HG02759 (cell line): ENCODE data around the gene CCDC171.
"Not testable (repeated sequence)": the region's sequence is repeated elsewhere in the genome, so short reads cannot be mapped to it uniquely, and the experiment has no call there.

ENCODE experiments used
- ATAC-seq: cut with Tn5 transposase; IDR thresholded peaks from one replicate; pipeline ENCODE4 v1.9.1; 2021; ENCODE audit warnings: mild to moderate bottlenecking, moderate library complexity; ENCODE audit not compliant: unreplicated experiment

CCDC171 gene

GRCh38 chr9:15693701-15694100, 140.9 kb downstream of the CCDC171 start:
- ATAC-seq, result no peak

DNA sequence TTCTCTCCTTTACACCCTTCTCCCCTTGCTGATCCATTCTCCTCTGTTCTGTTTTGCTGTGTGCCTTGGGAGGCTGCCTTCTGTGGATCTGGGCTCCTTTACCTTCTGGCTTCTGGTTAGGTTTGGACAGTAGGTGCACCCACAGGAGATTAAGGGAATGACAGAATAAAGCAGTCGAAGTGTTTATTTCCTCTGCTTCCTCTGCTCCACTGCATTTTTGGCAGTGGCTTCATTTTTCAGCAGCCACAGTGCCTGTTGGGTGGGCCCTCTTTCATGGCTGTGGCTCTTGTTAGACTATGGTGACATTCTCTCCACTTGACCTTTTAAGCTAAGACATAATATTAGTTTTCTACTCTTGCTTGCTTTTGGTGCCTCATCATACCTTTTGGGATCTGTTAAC, 144.1 kb downstream of the CCDC171 start:
- no peak for ATAC-seq

DNA sequence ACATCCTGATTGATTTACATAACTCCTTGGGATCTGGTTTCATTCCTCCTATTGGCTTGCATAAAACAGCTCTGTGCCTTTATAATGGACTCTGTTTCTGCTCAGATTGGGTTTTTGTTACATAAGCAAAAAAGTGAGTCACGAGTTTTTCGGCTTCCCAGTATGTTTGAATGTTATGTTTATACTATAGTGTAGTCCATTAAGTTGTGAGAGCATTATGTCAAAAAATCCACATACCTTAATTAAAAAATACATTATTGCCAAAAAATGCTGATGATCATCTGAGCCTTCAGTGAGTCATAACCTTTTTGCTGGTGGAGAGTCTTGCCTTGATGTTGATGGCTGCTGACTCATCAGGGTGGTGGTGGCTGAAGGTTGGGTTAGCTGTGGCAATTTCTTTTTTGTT, 144.6 kb downstream of the CCDC171 start:
- no peak for ATAC-seq

DNA sequence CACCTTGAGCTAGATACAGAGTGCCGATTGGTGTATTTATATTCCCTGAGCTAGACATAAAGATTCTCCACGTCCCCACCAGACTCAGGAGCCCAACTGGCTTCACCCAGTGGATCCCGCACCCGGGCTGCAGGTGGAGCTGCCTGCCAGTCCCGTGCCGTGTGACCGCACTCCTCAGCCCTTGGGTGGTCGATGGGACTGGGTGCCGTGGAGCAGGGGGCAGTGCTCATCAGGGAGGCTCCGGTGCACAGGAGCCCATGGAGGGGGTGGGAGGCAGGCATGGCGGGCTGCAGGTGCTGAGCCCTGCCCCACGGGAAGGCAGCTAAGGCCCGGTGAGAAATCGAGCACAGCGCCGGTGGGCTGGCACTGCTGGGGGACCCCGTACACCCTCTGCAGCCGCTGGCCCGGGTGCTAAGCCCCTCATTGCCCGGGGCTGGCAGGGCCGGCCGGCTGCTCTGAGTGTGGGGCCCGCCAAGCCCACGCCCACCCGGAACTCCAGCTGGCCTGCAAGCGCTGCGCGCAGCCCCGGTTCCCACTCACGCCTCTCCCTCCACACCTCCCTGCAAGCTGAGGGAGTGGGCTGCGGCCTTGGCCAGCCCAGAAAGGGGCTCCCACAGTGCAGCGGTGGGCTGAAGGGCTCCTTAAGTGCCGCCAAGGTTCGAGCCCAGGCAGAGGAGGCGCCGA, 147.2 kb downstream of the CCDC171 start:
- ATAC-seq, result not testable (repeated sequence)

GRCh38 chr9:15707000-15707399, 154.2 kb downstream of the CCDC171 start:
- no peak for ATAC-seq

DNA sequence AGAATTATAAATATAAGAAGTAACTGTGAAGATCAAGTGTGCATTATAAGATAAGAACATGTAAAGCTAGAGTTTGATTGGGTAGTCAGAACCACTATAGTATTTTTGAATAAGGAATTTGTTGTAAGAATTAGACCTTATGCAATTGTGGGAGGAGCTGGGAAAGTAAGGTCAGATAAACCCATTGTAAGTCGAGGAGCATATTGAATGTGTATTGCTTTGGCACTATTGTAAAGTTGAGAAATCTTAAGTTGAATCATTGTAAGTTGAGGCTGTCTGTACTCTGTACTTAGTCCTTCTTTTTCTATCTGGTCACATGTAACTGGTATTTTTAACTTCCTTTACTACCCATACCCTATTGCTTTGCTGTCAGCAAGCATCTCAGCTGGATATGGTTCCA, 158.7 kb downstream of the CCDC171 start:
- ATAC-seq, result no peak

- ATAC-seq, result no peak
Measured at GRCh38 chr9:15711931-15712330, 159.1 kb downstream of the CCDC171 start.

DNA sequence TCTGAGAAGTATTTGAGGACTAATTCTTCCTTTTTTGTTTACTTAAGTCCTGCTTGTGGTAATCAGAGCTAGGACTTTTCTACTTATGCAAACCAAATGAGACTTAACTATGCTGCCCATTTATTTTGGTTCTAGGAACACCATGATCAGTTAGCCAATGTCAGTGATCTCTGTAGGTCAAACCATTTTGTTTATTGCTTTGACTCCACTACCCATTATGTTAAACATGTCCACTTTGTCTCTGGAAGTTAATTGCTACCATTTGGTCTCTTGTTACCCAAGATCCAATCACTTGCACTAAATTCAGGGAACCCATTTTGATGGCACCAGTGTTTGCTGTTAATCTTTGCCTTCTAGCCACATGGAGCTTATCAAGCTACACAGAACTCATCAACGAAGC, 161.9 kb downstream of the CCDC171 start:
- no peak for ATAC-seq

- ATAC-seq, result no peak
Measured at GRCh38 chr9:15717290-15717967, 164.6 kb downstream of the CCDC171 start.

DNA sequence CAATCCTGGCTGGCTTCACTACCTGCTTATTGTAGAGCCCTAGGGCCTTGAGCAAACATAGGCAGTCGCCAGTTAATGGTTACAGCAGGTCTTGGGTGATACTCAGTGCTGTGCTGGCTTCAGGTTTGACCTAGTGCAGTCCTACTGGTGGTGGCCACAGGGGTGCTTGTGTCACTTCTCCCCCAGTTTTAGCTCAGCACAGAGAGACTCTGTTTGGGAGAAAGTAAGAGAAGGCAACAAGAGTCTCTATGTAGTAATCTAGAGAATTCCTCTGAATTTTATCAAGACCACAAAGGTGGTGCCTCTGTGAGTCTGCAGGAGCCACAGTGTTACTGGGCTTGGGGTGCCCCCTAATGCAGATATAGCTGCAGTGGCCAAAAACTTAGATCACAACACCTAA, 165.6 kb downstream of the CCDC171 start:
- no peak for ATAC-seq

DNA sequence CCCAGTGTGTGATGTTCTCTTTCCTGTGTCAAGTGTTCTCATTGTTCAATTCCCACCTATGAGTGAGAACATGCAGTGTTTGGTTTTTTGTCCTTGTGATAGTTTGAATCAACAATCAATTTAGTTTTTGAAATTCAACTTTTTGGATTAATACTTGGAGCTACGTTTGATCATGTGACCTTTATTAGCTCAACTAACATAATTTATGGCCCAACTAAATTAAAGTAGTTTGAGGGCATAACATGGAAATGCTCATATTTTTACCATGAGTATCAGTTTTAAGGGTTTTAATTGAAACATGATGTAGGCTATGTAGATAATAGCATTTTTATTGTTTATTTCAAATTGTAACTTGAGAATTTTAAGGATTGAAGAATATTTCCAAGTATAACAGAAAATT, 168.0 kb downstream of the CCDC171 start:
- no peak for ATAC-seq

DNA sequence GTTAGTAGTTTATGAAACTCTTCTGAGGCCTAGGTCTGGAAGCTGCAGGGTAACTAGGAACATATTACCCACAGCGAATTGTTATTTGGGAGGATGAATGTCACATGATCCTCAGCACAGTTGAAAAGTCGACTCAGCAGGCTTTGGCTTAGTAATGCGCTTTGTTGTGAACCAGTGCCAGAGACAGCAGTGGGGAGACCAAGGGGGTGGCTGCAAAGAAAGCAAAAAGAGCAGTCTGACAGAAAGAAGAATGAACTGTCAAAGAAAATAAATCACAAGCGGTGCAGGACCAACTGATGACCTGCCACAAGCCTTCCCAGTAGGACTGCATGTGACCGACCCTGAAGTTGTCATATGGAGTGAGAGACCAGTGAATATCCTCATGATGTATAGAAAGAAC, 170.0 kb downstream of the CCDC171 start:
- ATAC-seq, result no peak

DNA sequence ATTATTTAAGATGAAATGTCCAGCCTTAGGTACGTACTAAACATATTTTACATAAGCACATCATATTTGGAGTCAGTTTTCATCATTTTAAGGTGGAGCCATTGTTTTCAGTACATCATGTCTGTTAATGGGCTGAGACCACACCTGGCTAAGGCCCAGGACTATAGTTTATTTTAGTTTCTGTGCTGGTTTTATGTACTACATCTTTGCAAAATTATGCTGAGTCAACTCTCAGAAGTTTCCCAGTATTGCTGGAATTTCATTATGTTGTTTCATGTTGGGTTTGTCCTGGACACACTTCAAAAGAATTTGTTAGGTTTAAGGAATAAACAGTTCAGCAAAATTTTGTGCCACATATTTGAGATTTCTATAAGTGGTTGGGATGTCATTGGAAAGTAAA, 171.2 kb downstream of the CCDC171 start:
- no peak for ATAC-seq

GRCh38 chr9:15724612-15725011, 171.8 kb downstream of the CCDC171 start:
- ATAC-seq, result no peak

DNA sequence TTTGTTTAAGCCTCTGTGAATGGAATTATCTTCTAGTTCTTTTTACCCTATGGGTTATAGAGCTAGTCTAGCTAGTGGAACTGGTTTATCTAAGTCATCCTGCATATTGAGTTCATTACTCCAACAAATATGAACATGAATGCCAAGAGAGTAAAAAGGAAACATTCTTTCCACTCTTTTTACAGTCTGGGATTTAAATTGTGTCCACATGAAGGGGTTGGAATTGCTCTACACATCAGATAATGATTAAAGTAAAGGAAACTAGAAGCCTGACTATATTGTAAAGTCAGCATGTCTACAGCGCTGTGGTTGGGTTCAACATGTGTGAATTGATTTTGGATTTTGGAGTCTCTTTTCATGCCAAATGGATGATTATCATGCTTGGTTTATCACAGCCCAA, 173.1 kb downstream of the CCDC171 start:
- no peak for ATAC-seq

DNA sequence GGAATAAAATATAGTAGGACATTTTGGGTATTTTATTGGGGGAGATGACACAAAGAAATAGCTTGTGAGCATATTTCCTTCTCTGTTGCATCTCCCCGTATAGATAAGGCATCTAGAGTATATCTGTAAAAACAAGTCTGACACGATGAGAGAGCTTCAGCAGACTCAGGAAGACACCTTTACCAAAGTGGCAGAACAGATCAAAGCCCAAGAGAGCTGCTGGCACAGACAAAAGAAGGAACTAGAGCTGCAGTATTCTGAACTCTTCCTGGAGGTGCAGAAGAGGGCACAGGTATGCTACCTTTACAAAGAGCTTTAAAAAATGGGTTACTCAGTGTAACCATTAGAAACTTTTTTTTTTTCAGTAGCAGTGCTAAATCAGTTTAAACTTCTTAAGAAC, 176.7 kb downstream of the CCDC171 start:
- no peak for ATAC-seq

GRCh38 chr9:15735083-15735857, 182.4 kb downstream of the CCDC171 start:
- ATAC-seq, result no peak

DNA sequence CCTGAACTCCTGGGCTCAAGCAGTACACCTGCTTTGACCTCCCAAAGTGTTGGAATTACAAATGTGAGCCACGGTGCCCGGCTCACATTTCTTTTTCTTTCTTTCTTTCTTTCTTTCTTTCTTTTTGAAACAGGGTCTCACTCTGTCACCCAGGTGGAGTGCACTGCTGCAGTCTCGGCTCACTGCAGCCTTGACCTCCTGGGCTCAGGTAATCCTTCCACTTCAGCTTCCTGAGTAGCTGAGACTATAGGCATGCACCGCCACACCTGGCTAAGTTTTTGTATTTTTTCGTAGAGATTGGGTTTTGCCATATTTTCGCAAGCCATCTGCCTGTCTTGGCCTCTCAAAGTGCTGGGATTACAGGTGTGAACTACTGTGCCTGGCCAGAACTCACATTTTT, 183.7 kb downstream of the CCDC171 start:
- ATAC-seq, result no peak

- no peak for ATAC-seq
Measured at GRCh38 chr9:15738011-15738410, 185.2 kb downstream of the CCDC171 start.

DNA sequence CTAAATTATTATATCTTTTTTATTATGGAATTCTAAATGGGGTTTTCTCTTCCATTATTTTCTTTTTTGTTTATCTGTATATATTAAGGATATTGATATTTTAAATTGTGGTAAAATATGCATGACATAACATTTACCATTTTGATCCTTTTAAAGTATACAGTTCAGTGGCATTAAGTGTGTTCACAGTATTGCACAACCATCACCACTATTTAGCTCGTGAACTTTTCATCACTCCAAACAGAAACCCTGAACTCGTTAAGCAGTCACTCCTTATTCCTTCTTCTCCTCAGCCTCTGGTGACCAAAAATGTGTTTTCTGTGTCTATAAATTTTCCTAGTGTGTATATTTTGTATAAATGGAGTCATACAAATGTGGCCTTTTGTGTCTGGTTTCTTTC, 188.2 kb downstream of the CCDC171 start:
- no peak for ATAC-seq

DNA sequence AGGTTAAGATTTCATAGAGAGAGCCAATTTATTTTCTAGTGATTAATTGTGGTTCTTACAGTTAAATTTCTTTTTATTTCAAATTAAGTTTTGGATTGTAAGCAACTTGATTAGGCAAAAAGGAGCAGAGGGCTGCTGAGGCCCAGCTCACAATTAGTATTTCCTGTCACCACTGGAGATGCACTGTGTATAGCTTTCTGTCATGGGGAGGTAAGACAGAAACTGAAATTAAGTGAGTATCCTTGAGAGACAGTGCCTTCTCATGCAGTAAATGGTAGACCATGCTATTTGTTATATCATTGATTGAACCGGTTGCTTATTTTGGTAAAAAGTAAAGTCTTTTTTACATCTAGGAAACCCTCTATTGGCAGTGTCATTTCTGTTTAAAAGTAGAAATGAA, 190.7 kb downstream of the CCDC171 start:
- ATAC-seq, result no peak

DNA sequence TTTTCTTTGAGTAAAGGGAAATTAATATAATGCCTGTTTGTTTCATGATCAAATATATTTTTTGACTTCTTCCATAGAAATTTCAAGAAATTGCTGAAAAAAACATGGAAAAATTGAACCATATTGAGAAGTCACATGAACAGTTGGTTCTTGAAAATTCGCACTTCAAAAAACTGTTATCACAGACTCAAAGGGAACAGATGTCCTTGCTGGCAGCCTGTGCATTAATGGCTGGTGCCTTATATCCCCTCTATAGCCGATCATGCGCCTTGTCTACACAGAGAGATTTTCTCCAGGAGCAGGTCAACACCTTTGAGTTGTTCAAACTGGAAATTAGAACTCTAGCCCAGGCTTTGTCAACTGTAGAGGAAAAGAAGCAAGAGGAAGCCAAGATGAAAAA, 191.4 kb downstream of the CCDC171 start:
- ATAC-seq, result no peak
